Sigmoid colon (tissue), 7 donors: ENCODE data around the gene SNX1. TPM values are rescaled to one million over a fixed set of nuclear protein-coding genes. Genes with fewer than 3 reads are reported as not detected.

Source experiments
- DNase-seq: peaks from one replicate; pipeline ENCODE4 v3.0.0-alpha.2; 2019
- H3K27ac ChIP-seq, 4 donors: fragments of 200-600 bp; sonication (generic); one replicate each; pipeline ENCODE4 v1.5.1; 2016 to 2019; ENCODE audit warnings: mild to moderate bottlenecking in 1 of 4
- H3K27me3 ChIP-seq, 3 donors: fragments of 200-600 bp; sonication (generic); one replicate each; pipeline ENCODE4 v1.5.1; 2019; ENCODE audit warnings: mild to moderate bottlenecking in 1 of 3
- H3K36me3 ChIP-seq, 4 donors: fragments of 200-600 bp; sonication (generic); one replicate each; pipeline ENCODE4 v1.5.1; 2016 to 2019
- H3K4me1 ChIP-seq, 4 donors: fragments of 200-600 bp; sonication (generic); one replicate each; pipeline ENCODE4 v1.5.1; 2017 to 2019
- H3K4me3 ChIP-seq, 4 donors: fragments of 200-600 bp; sonication (generic); one replicate each; pipeline ENCODE4 v1.5.1; 2017 to 2019; ENCODE audit warnings: mild to moderate bottlenecking in 2 of 4, moderate library complexity in 1 of 4
- H3K9me3 ChIP-seq, 4 donors: fragments of 200-600 bp in 3 of 4; sonication (generic) in 3 of 4; one replicate each; pipeline versions ENCODE4 v1.5.1 to v1.6.1; 2013 to 2019
- EP300 ChIP-seq, 4 donors: sonication (generic); formaldehyde crosslinking; IDR thresholded peaks; one replicate each; pipeline ENCODE4 v1.6.1; 2017; ENCODE audit warnings: antibody characterized with exemption in 4 of 4
- POLR2A ChIP-seq, 2 donors: fragments of 450-650 bp; IDR thresholded peaks; one replicate each; pipeline ENCODE4 v1.6.1; 2016; ENCODE audit warnings: antibody characterized with exemption in 2 of 2, mild to moderate bottlenecking in 2 of 2, moderate library complexity in 2 of 2
- POLR2AphosphoS5 ChIP-seq, 4 donors: sonication (generic); formaldehyde crosslinking; IDR thresholded peaks; one replicate each; pipeline ENCODE4 v1.6.1; 2017; ENCODE audit warnings: antibody characterized with exemption in 4 of 4
- WGBS, 2 donors: extraction: QIAGEN DNeasy Blood & Tissue Kit; methylation state at CpG; one replicate each; pipeline ENCODE4 v1.1.7; 2013; 5-methylcytosine and 5-hydroxymethylcytosine counted together
- intact Hi-C: fragments of 100-400 bp; cut with DNase I; formaldehyde crosslinking; loops from one replicate; pipeline ENCODE4 v1.15.1; 2023
- polyA plus RNA-seq, 3 donors: library from polyadenylated mRNA; stranded (reverse); fragments of 200-250 nt; gene quantifications; one replicate each; pipeline ENCODE4 v1.2.3, GENCODE V29; 2013
- total RNA-seq, 4 donors: library from RNA; depleted of rRNA; stranded (reverse); fragments of >200 nt; gene quantifications; one replicate each; pipeline ENCODE4 v1.1.0, GENCODE V29; 2016
- TF ChIP-seq, protein P1 (sequence below), 4 experiments: fragments of 450-650 bp in 3 of 4; fragments of 200-600 bp in 1 of 4; IDR thresholded peaks; one replicate each; pipeline ENCODE4 v1.5.1; 2016 to 2019; ENCODE audit warnings: antibody characterized with exemption in 4 of 4, mild to moderate bottlenecking in 3 of 4, moderate library complexity in 2 of 4
- donor health status: healthy with polysubstance abuse.
- donor health status: Bipolar disorder and iron deficiency.
- donor health status: healthy.

The SNX1 gene
- total and polyA plus RNA-seq, 7 donors, result 70.3 to 88.1 (median 75.1) TPM

GRCh38 chr15:64122444-64122843, 26.7 kb downstream of the SNX1 start:
- no peak for DNase-seq
- peaks cover 21 to 100% (median 53%) of the 10 kb centered on the region in 4 donors for H3K36me3 ChIP-seq
- TF ChIP-seq POLR2A (IDR thresholded peaks at IDR 0.05), result no peak
- no peak for TF ChIP-seq POLR2AphosphoS5 (IDR thresholded peaks at IDR 0.05)
- TF ChIP-seq, protein P1, sequence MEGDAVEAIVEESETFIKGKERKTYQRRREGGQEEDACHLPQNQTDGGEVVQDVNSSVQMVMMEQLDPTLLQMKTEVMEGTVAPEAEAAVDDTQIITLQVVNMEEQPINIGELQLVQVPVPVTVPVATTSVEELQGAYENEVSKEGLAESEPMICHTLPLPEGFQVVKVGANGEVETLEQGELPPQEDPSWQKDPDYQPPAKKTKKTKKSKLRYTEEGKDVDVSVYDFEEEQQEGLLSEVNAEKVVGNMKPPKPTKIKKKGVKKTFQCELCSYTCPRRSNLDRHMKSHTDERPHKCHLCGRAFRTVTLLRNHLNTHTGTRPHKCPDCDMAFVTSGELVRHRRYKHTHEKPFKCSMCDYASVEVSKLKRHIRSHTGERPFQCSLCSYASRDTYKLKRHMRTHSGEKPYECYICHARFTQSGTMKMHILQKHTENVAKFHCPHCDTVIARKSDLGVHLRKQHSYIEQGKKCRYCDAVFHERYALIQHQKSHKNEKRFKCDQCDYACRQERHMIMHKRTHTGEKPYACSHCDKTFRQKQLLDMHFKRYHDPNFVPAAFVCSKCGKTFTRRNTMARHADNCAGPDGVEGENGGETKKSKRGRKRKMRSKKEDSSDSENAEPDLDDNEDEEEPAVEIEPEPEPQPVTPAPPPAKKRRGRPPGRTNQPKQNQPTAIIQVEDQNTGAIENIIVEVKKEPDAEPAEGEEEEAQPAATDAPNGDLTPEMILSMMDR (IDR thresholded peaks at IDR 0.05), result no peak
- TF ChIP-seq EP300 (IDR thresholded peaks at IDR 0.05), result no peak
- no peaks in the 10 kb centered on the region for H3K27me3 ChIP-seq
- no peak overlapping the region for H3K4me3 ChIP-seq
- H3K4me1 ChIP-seq, result no peaks in the 10 kb centered on the region
- H3K9me3 ChIP-seq, result no peaks in the 10 kb centered on the region
- intact Hi-C loops, result no loop called here
- peak overlapping the region in 1 of 4 donors; percentile 20 for H3K27ac ChIP-seq
- 90% methylated on average over 1 of the region's 1 CpG for WGBS, 2 donors

DNA sequence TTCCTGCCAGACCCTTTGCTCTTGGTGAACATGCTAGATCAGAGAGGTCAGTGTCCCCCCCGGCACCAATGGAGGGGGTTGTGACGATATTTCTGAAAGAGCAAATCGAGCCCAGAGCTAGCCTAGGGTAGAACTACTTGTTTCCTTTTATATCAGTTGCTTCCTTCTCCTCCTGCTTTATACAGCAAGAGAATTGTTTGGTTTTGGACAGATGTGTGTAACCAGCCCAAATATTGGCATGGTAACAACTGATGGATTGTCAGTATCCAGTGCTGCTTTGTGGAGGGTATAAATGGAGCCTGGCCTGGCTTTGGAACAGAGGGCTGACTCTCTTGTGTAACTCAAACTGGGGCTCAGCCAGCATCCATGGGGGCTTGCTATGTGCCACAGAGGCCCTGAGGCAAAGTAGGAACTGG, 27.2 kb downstream of the SNX1 start:
- no peak overlapping the region for H3K4me3 ChIP-seq
- intact Hi-C loops, result no loop called here
- no peak for DNase-seq
- TF ChIP-seq POLR2AphosphoS5 (IDR thresholded peaks at IDR 0.05) (no peak), POLR2A (IDR thresholded peaks at IDR 0.05) (no peak), EP300 (IDR thresholded peaks at IDR 0.05) (no peak)
- TF ChIP-seq, protein P1 (IDR thresholded peaks at IDR 0.05), result no peak
- H3K4me1 ChIP-seq, result no peaks in the 10 kb centered on the region
- H3K9me3 ChIP-seq, result no peaks in the 10 kb centered on the region
- no peaks in the 10 kb centered on the region for H3K27me3 ChIP-seq
- WGBS, 2 donors, result 91 to 94% methylated on average over 3 of the region's 3 CpGs
- no peak overlapping the region for H3K27ac ChIP-seq
- peaks cover 23 to 100% (median 57%) of the 10 kb centered on the region in 4 donors for H3K36me3 ChIP-seq

DNA sequence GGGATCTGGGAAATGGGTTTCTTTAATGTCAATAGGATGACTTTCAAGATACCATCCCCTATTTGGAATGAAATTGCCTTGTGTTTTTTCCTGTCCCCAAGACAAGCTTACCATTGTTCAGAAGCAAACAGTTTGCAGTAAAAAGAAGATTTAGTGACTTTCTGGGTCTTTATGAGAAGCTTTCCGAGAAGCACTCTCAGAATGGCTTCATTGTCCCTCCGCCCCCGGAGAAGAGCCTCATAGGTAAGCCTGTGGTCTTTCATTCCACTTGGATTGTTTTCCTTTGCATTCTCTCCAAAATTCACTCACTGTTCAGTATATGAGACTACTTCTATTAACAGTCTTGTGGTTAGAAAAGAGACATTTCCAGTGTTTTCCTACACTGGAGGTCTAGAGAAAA, 30.2 kb downstream of the SNX1 start:
- H3K36me3 ChIP-seq, result peaks cover 32 to 100% (median 67%) of the 10 kb centered on the region in 4 donors
- intact Hi-C loops, result no loop called here

DNA sequence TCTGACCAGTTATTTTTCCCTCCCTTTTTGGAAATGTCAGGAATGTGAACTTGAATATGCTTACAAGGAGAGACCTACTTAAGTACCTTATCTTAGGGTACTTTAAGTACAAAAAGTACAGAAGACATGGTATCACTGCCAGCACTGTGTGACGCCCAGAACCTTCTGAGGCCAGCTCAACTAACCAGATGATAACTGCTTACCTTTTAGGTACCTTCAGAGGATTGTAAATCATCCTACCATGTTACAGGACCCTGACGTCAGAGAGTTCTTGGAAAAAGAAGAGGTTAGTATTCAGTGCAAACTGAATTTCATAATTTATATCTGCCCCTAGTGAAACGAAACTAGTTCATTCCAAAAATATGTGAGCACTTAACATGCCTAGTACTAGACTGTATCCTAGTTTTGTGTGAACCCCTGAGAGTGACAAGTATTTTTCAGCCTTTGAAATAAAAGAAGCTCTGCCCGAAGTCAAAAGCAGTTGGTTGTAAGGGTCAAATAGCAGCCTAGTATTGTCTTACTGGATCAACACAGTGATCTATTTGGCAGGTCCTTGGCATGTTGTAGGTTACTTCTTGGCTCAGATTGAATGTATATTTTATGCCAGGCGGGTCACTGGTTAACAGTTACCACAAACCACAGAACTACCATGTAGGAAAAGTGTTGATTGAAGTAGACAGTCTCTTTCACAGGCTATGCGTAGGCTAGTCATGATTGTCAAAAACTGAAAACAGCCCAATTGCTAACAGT, 31.9 kb downstream of the SNX1 start:
- Histone ChIP-seq H3K27ac (no peak overlapping the region), H3K27me3 (no peaks in the 10 kb centered on the region), H3K4me3 (no peak overlapping the region), H3K9me3 (no peaks in the 10 kb centered on the region), H3K4me1 (no peaks in the 10 kb centered on the region), H3K36me3 (peaks cover 43 to 100% (median 75%) of the 10 kb centered on the region in 4 donors)
- intact Hi-C loops, result no loop called here
- TF ChIP-seq POLR2A (IDR thresholded peaks at IDR 0.05), result no peak
- no peak for TF ChIP-seq EP300 (IDR thresholded peaks at IDR 0.05)
- TF ChIP-seq POLR2AphosphoS5 (IDR thresholded peaks at IDR 0.05), result no peak
- TF ChIP-seq, protein P1 (IDR thresholded peaks at IDR 0.05), result no peak
- no peak for DNase-seq
- 90% methylated on average over 6 of the region's 6 CpGs for WGBS, 2 donors

More for the DNA sequence above, 30.2 kb downstream of the SNX1 start:
- Histone ChIP-seq H3K4me3 (no peak overlapping the region), H3K27me3 (no peaks in the 10 kb centered on the region), H3K27ac (no peak overlapping the region), H3K9me3 (no peaks in the 10 kb centered on the region), H3K4me1 (no peaks in the 10 kb centered on the region)
- WGBS, 2 donors, result 78 to 80% methylated on average over 3 of the region's 3 CpGs
- TF ChIP-seq POLR2AphosphoS5 (IDR thresholded peaks at IDR 0.05), result no peak
- no peak for TF ChIP-seq EP300 (IDR thresholded peaks at IDR 0.05)
- TF ChIP-seq, protein P1 (IDR thresholded peaks at IDR 0.05), result no peak
- TF ChIP-seq POLR2A (IDR thresholded peaks at IDR 0.05), result no peak
- DNase-seq, result no peak
